ES-I3 (cell line): ENCODE measurements around the gene IL18R1.

Source experiments
- H3K36me3 ChIP-seq: 2 replicates; pipeline ENCODE4 v1.6.1; 2013; ENCODE audit warnings: mild to moderate bottlenecking, low read length, control low read depth, moderate library complexity; ENCODE audit not compliant: insufficient read depth
- H3K4me1 ChIP-seq: 2 replicates; pipeline ENCODE4 v1.6.1; 2013; ENCODE audit warnings: mild to moderate bottlenecking, control low read depth, low read length; ENCODE audit not compliant: insufficient read depth
- H3K9ac ChIP-seq: 2 replicates; pipeline ENCODE4 v1.6.1; 2013; ENCODE audit warnings: low read depth, mild to moderate bottlenecking, low read length, moderate library complexity
- H3K9me3 ChIP-seq: 2 replicates; pipeline ENCODE4 v1.6.1; 2013; ENCODE audit warnings: mild to moderate bottlenecking, low read length, moderate library complexity; ENCODE audit not compliant: control insufficient read depth, insufficient read depth

IL18R1 gene

GRCh38 chr2:102423368-102423767, 67.8 kb downstream of the IL18R1 start:
- Histone ChIP-seq H3K9ac (no peak overlapping the region), H3K9me3 (no peaks in the 10 kb centered on the region), H3K36me3 (no peaks in the 10 kb centered on the region), H3K4me1 (no peaks in the 10 kb centered on the region)

- H3K4me1 ChIP-seq: no peaks in the 10 kb centered on the region
- no peaks in the 10 kb centered on the region for H3K9me3 ChIP-seq
- H3K9ac ChIP-seq: no peak overlapping the region
- no peaks in the 10 kb centered on the region for H3K36me3 ChIP-seq
Observed at GRCh38 chr2:102424754-102425153, 69.2 kb downstream of the IL18R1 start.

GRCh38 chr2:102425441-102426132, 70.0 kb downstream of the IL18R1 start:
- Histone ChIP-seq H3K36me3 (no peaks in the 10 kb centered on the region), H3K4me1 (no peaks in the 10 kb centered on the region), H3K9me3 (no peaks in the 10 kb centered on the region), H3K9ac (no peak overlapping the region)

- no peaks in the 10 kb centered on the region for H3K36me3 ChIP-seq
- no peak overlapping the region for H3K9ac ChIP-seq
- H3K9me3 ChIP-seq: no peaks in the 10 kb centered on the region
- H3K4me1 ChIP-seq: no peaks in the 10 kb centered on the region
Observed at GRCh38 chr2:102427249-102427648, 71.7 kb downstream of the IL18R1 start.

GRCh38 chr2:102428573-102428972, 73.0 kb downstream of the IL18R1 start:
- no peaks in the 10 kb centered on the region for H3K4me1 ChIP-seq
- no peaks in the 10 kb centered on the region for H3K36me3 ChIP-seq
- H3K9ac ChIP-seq: no peak overlapping the region
- no peaks in the 10 kb centered on the region for H3K9me3 ChIP-seq

GRCh38 chr2:102432386-102432785, 76.8 kb downstream of the IL18R1 start:
- Histone ChIP-seq H3K4me1 (no peaks in the 10 kb centered on the region), H3K36me3 (no peaks in the 10 kb centered on the region), H3K9me3 (no peaks in the 10 kb centered on the region), H3K9ac (no peak overlapping the region)

GRCh38 chr2:102433973-102434654, 78.5 kb downstream of the IL18R1 start:
- Histone ChIP-seq H3K36me3 (no peaks in the 10 kb centered on the region), H3K9ac (no peak overlapping the region), H3K9me3 (no peaks in the 10 kb centered on the region), H3K4me1 (no peaks in the 10 kb centered on the region)

GRCh38 chr2:102434655-102435381, 79.2 kb downstream of the IL18R1 start:
- no peaks in the 10 kb centered on the region for H3K9me3 ChIP-seq
- H3K9ac ChIP-seq: no peak overlapping the region
- no peaks in the 10 kb centered on the region for H3K4me1 ChIP-seq
- H3K36me3 ChIP-seq: no peaks in the 10 kb centered on the region

- Histone ChIP-seq H3K9me3 (no peaks in the 10 kb centered on the region), H3K4me1 (no peaks in the 10 kb centered on the region), H3K9ac (no peak overlapping the region), H3K36me3 (no peaks in the 10 kb centered on the region)
Observed at GRCh38 chr2:102435741-102436140, 80.1 kb downstream of the IL18R1 start.

GRCh38 chr2:102436323-102436722, 80.7 kb downstream of the IL18R1 start:
- no peaks in the 10 kb centered on the region for H3K4me1 ChIP-seq
- H3K36me3 ChIP-seq: no peaks in the 10 kb centered on the region
- no peaks in the 10 kb centered on the region for H3K9me3 ChIP-seq
- H3K9ac ChIP-seq: no peak overlapping the region

- no peaks in the 10 kb centered on the region for H3K4me1 ChIP-seq
- H3K9me3 ChIP-seq: no peaks in the 10 kb centered on the region
- H3K36me3 ChIP-seq: no peaks in the 10 kb centered on the region
- H3K9ac ChIP-seq: no peak overlapping the region
Observed at GRCh38 chr2:102437122-102437521, 81.5 kb downstream of the IL18R1 start.

- H3K9me3 ChIP-seq: no peaks in the 10 kb centered on the region
- no peak overlapping the region for H3K9ac ChIP-seq
- H3K4me1 ChIP-seq: peaks cover 3% of the 10 kb centered on the region; the same call in 1 of the 2 replicates
- no peaks in the 10 kb centered on the region for H3K36me3 ChIP-seq
Observed at GRCh38 chr2:102438111-102438510, 82.5 kb downstream of the IL18R1 start.

- peaks cover 4% of the 10 kb centered on the region; the same call in 1 of the 2 replicates for H3K4me1 ChIP-seq
- H3K9ac ChIP-seq: no peak overlapping the region
- H3K9me3 ChIP-seq: no peaks in the 10 kb centered on the region
- H3K36me3 ChIP-seq: no peaks in the 10 kb centered on the region
Observed at GRCh38 chr2:102438578-102438977, 83.0 kb downstream of the IL18R1 start.

- no peaks in the 10 kb centered on the region for H3K36me3 ChIP-seq
- H3K9ac ChIP-seq: no peak overlapping the region
- peaks cover 4% of the 10 kb centered on the region; the same call in 1 of the 2 replicates for H3K4me1 ChIP-seq
- H3K9me3 ChIP-seq: no peaks in the 10 kb centered on the region
Observed at GRCh38 chr2:102439065-102439695, 83.6 kb downstream of the IL18R1 start.
